Amniotic epithelial cell (primary cell): ENCODE measurements around the gene RIMBP3B.
"Not testable (repeated sequence)": the region's sequence is repeated elsewhere in the genome, so short reads cannot be mapped to it uniquely, and the experiment has no call there.

Experiments
- DNase-seq: peaks from one replicate; pipeline ENCODE4 v3.0.0-alpha.2; 2010; ENCODE audit warnings: low read depth

The RIMBP3B gene

GRCh38 chr22:21383701-21384467 lies at the start of gene RIMBP3B:
Gene RIMBP3B, plus strand, starts transcription at chr22:21383751. Its CDS starts 108 bp downstream, at chr22:21383859.
- DNase-seq = not testable (repeated sequence)

GRCh38 chr22:21357527-21357926 lies 26.0 kb upstream of the RIMBP3B start:
- DNase-seq = not testable (repeated sequence)

- not testable (repeated sequence) for DNase-seq
Measured at GRCh38 chr22:21360525-21360924, 23.0 kb upstream of the RIMBP3B start.

GRCh38 chr22:21362473-21362872 lies 21.1 kb upstream of the RIMBP3B start:
- not testable (repeated sequence) for DNase-seq

GRCh38 chr22:21363061-21363460 lies 20.5 kb upstream of the RIMBP3B start:
- not testable (repeated sequence) for DNase-seq

- DNase-seq = not testable (repeated sequence)
Measured at GRCh38 chr22:21363803-21364202, 19.7 kb upstream of the RIMBP3B start.

GRCh38 chr22:21364362-21364761 lies 19.2 kb upstream of the RIMBP3B start:
- DNase-seq = not testable (repeated sequence)

- DNase-seq = not testable (repeated sequence)
Measured at GRCh38 chr22:21365337-21365736, 18.2 kb upstream of the RIMBP3B start.

GRCh38 chr22:21368603-21369310 lies 14.8 kb upstream of the RIMBP3B start:
- DNase-seq = not testable (repeated sequence)

- not testable (repeated sequence) for DNase-seq
Measured at GRCh38 chr22:21375880-21376279, 7.7 kb upstream of the RIMBP3B start.

- not testable (repeated sequence) for DNase-seq
Measured at GRCh38 chr22:21384468-21385357, 1.2 kb downstream of the RIMBP3B start.

- DNase-seq = not testable (repeated sequence)
Measured at GRCh38 chr22:21389480-21389879, 5.9 kb downstream of the RIMBP3B start.

- DNase-seq = not testable (repeated sequence)
Measured at GRCh38 chr22:21390013-21390412, 6.5 kb downstream of the RIMBP3B start.

GRCh38 chr22:21394613-21395012 lies 11.1 kb downstream of the RIMBP3B start:
- not testable (repeated sequence) for DNase-seq

- DNase-seq = not testable (repeated sequence)
Measured at GRCh38 chr22:21401197-21401969, 17.8 kb downstream of the RIMBP3B start.

GRCh38 chr22:21402763-21403314 lies 19.3 kb downstream of the RIMBP3B start:
- DNase-seq = not testable (repeated sequence)

GRCh38 chr22:21407139-21407538 lies 23.6 kb downstream of the RIMBP3B start:
- not testable (repeated sequence) for DNase-seq

GRCh38 chr22:21407792-21408191 lies 24.2 kb downstream of the RIMBP3B start:
- DNase-seq = not testable (repeated sequence)

GRCh38 chr22:21416375-21416774 lies 32.8 kb downstream of the RIMBP3B start:
- DNase-seq = not testable (repeated sequence)

- DNase-seq = not testable (repeated sequence)
Measured at GRCh38 chr22:21417227-21417746, 33.7 kb downstream of the RIMBP3B start, which contains the start of gene HIC2. Gene HIC2, plus strand, starts transcription at chr22:21417371. Its CDS starts 25,461 bp downstream, at chr22:21442832.
